Endometrial microvascular endothelial cells (primary cell): ENCODE results near the gene KIAA0513. TPM values are rescaled to one million over a fixed set of nuclear protein-coding genes. Genes with fewer than 3 reads are reported as not detected.

ENCODE experiments used
- in situ Hi-C: cut with HindIII; loops from 2 replicates; pipeline ENCODE4 v1.10.0; 2017; ENCODE audit warnings: low sequenced_read_pairs, low pct_unique_long_range_greater_than_20kb; ENCODE audit errors: inconsistent ontology term
- total RNA-seq: library from RNA; depleted of rRNA; stranded (reverse); fragments of >200 nt; gene quantifications from one replicate; pipeline ENCODE4 v1.2.3, GENCODE V29; 2015; ENCODE audit errors: inconsistent ontology term

KIAA0513 gene
- total RNA-seq, 1 donor from 2014 or later, result 9.0 TPM

- in situ Hi-C loops, result no loop called here
These were observed 109.9 kb downstream of the KIAA0513 start for GRCh38 chr16:85137323-85138072.

- in situ Hi-C loops, result no loop called here
These were observed 110.7 kb downstream of the KIAA0513 start for GRCh38 chr16:85138073-85138824.

GRCh38 chr16:85138825-85139627 is 111.4 kb downstream of the KIAA0513 start:
- in situ Hi-C loops, result no loop called here

- in situ Hi-C loops, result no loop called here
These were observed 112.3 kb downstream of the KIAA0513 start for GRCh38 chr16:85139881-85140339.

GRCh38 chr16:85140455-85141012 is 112.9 kb downstream of the KIAA0513 start:
- in situ Hi-C loops, result no loop called here

- in situ Hi-C loops, result no loop called here
These were observed 114.0 kb downstream of the KIAA0513 start for GRCh38 chr16:85141491-85142128.

- in situ Hi-C loops, result no loop called here
These were observed 114.5 kb downstream of the KIAA0513 start for GRCh38 chr16:85142129-85142513.

- in situ Hi-C loops, result no loop called here
These were observed 115.2 kb downstream of the KIAA0513 start for GRCh38 chr16:85142771-85143211.

Other genes with a start within 250 kb of the KIAA0513 start
- 8.6 TPM for gene CRISPLD2, start 207.8 kb upstream of the KIAA0513 start, total RNA-seq
- 51.4 TPM for gene ZDHHC7, start 16.3 kb upstream of the KIAA0513 start, total RNA-seq
- gene CIBAR2, start 84.7 kb downstream of the KIAA0513 start, total RNA-seq, result not detected